ENCODE measurements around the gene RPS27L.
"Not testable (repeated sequence)": the region's sequence is repeated elsewhere in the genome, so short reads cannot be mapped to it uniquely, and the experiment has no call there.

RPS27L gene

DNA sequence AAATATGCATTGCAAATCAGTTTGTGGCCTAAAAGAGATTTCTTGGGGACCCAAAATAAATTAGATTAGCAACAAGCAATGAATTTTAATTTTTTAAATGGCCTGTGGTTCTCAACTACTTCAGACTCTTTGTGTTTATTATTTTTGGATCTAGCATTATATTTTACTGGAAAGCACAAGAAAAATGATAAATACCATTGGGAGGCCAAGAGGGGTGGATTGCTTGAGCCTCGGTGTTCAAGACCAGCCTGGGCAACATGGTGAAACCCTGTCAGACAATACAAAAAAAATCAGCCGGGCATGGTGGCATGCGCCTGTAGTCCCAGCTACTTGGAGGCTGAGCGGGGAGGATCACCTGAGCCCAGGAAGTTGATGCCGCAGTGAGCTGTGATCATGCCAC lies 22.0 kb downstream of the RPS27L start:
- DNase-seq = no peak

DNA sequence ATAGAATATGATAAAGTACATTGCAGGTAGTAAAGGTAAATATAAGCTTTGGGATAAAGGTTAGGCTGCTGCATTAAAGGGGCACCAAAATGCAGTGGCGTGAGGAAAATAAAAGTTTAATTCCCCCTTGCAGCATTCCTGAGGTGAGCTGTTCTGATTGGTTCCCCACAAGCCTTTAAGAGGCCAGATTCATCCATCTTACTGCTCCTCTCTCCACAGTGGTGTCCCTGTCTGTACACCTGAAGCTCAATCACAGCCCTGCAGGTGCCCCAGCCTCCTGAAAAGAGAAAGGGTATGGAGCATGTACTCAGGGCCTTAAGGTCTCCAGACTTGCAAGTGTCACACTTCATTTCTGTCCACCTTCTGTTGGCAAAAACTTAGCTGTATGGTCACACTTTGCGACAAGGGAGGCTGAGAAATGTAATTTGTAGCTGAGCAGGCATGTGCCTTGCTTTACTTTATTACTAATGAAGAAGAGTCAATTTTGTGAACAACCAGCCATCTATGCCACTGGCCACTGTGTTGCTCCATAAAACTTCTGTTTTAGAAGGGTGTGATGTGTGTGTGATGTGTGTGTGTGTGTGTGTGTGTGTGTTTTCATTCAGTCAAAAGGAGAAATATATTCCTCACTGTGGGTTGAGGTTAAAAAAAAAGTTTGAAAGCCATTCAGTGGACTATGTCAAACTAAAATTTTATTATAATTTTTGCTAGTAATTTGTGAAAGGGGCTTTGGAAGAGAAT lies 22.9 kb downstream of the RPS27L start:
- no peak for DNase-seq

DNA sequence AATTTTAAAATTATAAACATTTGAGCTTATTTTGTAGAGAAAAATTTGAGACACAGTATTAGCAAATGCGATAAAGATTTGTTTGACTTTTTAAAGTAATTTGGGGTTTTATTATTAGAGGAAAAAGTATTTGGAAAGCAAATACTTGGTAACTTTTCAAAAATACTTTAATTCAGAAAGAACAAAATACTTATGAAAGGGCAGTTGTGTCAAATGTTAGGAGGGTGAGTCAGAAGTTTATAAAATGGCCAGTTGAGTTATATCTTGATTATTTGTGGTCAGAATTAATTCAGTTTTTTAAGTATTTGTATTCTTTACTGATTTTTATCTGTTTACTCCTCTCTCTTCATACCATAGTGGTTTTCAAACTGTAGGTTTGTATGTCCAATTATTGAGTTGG lies 23.5 kb downstream of the RPS27L start:
- no peak for DNase-seq

DNA sequence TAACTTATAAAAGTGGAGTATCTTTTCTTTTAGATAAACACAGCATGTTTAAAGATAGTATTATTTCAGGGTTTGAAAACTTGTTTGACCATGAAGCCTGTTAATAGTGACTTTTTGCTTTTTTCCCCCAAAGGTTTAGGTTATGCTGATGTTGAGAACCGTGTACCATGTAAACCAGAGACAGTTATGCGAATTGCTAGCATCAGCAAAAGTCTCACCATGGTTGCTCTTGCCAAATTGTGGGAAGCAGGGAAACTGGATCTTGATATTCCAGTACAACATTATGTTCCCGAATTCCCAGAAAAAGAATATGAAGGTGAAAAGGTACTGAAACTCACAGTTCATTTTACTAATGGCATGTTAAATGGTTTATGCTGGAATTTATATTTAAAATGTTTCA lies 30.6 kb downstream of the RPS27L start:
- no peak for DNase-seq

DNA sequence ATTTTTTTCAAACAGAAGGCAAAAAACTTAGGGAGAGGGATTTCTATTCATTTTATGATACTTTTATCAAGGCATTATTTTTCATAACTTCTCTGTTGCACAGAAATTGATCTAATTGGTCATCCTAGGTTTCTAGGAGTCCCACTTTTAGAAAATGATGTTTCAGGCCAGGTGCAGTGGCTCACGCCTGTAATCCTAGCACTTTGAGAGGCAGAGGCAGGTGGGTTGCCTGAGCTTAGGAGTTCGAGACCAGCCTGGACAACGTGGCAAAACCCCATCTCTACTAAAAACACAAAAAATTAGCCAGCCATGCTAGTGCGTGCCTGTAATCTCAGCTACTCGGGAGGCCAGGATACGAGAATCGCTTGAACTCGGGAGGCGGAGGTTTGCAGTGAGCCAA lies 32.8 kb downstream of the RPS27L start:
- no peak for DNase-seq

DNA sequence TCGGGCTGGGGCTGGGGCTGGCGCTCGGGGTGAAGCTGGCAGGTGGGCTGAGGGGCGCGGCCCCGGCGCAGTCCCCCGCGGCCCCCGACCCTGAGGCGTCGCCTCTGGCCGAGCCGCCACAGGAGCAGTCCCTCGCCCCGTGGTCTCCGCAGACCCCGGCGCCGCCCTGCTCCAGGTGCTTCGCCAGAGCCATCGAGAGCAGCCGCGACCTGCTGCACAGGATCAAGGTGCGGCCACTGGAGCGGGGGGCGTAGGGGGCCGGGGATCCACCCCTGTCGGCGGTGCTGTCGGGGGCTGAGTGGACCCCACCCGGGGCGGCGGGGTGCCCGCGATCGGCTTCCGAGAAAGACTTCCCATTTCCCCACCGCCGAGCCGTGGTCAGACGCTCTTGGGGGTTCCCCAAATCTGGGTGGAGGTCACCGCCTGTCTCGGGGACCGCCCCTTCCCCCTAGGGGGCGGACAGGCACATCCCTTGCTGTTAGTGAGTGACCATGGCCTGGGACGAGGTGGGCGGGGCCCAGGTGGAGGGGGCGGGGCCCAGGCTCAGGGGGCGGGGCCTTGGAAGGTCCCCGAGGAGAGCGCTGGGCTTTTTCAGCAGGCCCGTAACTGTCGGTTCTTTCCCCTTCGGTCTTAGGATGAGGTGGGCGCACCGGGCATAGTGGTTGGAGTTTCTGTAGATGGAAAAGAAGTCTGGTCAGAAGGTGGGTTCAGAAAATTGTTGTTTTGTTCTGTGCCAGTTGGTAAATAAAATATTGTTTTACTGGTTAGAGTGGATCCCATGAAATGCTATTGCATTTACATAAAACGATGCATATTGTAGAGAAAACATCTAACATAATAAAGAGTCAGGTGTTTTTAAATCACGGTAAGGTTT lies 35.0 kb downstream of the RPS27L start:
- peak; percentile 57 to 73 (median 67) for DNase-seq

DNA sequence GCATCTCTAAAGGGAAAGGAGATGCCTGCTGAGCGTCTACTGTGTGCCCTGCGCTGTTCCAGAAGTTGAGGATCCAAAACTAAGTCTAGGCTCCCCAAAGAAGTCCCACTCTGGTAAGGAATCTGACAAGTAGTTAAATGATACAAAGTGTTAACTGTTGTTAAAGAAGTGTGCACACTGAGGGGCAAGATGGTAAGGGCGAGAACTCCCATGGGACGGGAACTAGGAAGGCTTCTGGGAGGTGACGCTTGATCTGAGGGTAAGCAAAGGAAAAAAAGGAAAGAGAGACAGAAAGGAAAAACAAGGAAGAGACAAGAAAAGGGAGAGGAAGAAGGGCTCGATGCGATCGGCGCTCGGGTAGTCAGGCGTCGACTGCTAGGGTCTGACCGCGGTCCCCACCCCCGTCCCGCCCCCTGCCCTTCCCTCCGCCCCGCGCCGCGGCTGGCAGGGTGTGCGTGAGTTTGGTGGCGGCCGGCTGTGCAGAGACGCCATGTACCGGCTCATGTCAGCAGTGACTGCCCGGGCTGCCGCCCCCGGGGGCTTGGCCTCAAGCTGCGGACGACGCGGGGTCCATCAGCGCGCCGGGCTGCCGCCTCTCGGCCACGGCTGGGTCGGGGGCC lies 35.8 kb downstream of the RPS27L start, which contains the start of gene LACTB:
Gene LACTB, plus strand, starts transcription at position 480 of the 620 bp plus-strand sequence. Its CDS starts 11 bp downstream, at position 491.
- peak; percentile 60 to 92 (median 70) for DNase-seq

DNA sequence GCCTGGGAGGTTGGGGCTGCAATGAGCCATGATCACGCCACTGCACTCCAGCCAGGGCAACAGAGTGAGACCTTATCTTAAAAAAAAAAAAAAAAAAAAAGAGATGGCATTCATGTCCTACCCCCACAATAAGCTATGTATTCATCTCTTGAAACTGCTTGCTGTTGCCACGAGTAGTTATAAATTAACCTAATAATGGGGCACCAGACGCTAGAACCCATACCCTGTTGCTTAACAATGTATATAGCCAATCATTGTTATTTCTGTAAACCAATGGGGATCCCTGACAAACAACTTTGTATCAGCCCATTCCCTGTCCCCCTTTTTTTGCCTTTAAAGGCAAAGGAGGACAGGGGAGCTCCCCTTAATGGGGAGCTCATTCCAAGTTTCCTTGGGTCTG lies 38.4 kb downstream of the RPS27L start:
- no peak for DNase-seq

DNA sequence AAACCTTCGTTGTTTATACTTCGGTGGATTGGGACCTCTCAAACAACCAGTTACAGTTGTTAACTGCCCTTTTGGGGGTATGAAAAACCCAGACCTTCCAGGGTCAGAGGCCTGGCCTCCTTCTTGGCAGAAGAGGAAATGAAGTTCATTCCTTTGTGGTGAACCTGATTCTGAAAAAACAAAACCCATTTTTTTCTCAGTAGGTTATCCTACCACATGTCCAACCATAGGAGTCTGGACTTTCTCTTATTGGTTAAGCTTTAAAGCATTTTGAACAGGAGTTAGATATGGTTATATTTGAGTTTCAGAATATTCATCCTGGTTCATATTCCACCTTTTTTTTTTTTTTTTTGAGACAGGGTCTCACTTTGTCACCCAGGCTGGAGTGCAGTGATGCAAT lies 42.8 kb downstream of the RPS27L start:
- DNase-seq = no peak

DNA sequence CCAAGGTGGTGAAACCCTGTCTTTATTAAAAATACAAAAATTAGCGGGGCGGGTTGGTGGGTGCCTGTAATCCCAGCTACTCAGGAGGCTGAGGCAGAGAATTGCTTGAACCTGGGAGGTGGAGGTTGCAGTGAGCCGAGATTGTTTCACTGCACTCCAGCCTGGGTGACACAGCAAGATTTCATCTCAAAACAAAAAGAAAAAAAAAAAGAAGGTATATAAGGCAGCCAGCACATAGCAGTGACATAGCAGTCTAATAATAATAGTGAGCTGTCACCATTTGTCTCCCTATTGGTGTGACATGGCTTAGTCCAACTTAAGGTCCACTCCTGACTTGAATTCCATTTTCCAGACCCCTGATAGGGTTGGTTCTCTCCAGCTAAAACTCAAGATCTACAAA lies 44.4 kb downstream of the RPS27L start:
- no peak for DNase-seq

DNA sequence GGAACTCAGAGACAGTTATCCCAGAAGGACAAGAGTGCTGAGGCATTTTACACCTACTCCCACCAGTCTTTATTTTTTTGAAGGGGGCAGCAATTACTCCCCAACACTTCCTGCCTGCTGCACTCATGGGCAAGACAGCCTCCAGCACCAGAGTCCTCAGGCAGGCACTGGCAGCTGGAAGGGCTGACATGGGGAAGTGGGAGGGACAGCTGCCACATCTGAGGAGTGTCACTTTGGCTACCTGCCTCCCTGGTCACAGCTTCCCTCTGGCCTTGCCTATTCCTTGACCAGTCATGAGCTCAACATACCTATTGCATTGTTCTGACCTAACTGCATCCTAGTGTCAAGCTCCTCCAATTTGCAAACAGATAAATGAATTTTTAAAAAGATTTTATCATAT lies 45.8 kb downstream of the RPS27L start:
- no peak for DNase-seq

DNA sequence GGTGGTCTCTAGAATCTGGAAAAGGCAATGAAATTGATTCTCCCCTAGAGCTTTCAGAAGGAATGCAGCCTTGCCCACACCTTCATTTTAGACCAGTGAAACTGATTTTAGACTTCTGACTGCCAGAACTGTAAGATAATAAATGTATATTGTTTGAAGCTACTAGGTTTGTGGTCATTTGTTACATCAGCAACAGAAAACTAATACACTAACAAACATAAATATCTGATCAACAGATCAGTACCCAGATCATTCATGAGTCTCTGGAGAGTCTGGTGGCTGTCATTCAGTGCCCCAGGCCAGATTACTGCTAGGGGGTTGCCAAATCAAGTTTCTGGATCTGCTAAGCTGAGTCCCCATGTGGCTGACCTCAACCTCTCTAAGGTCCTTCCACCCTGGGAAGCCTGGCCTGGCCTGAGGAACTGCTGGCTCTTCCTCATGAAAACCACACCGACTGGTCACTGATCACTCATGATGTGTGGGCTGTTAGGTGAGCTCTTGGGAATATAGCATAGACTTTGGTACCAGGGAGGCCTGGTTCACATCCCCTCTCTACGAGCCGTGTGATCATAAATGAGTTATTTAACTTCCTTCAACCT lies 46.8 kb downstream of the RPS27L start:
- no peak for DNase-seq

DNA sequence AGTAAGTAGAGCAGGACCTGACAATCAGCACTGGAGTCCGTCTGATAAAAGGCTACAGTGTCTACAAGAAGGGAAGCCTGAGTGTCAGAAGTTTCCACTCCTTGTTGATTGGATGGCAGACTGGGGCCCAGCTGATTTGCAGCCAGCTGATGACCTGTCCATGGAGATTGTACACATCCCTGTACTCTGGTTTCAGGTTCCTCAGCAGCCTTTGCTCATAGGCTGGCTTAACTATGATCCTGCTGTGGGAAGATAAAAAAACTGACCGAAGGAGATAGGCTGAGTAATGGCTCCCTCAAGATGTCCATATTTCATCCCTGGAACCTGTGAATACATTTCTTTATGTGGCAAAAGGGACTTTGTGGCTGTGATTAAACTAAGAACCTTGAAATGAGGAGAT lies 47.4 kb downstream of the RPS27L start:
- DNase-seq = no peak

DNA sequence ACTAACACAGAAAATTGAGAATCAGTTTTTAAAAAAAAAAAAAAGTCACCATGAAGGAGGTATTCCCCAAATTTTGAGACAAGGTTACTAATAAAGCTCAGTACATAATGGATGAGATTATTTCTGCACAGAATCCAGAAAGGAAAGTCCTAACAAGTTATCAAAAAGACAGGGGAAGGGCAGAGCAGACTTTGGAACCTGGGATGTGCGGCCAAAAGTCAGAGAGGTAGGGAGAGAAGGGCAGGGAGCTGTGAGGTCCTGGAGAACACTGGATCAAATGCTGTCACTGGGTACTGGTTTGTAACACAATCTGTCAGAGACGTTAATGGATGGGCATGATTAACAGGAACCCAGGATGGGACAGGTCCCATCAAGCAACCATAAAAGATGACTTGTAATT lies 47.8 kb downstream of the RPS27L start:
- no peak for DNase-seq

DNA sequence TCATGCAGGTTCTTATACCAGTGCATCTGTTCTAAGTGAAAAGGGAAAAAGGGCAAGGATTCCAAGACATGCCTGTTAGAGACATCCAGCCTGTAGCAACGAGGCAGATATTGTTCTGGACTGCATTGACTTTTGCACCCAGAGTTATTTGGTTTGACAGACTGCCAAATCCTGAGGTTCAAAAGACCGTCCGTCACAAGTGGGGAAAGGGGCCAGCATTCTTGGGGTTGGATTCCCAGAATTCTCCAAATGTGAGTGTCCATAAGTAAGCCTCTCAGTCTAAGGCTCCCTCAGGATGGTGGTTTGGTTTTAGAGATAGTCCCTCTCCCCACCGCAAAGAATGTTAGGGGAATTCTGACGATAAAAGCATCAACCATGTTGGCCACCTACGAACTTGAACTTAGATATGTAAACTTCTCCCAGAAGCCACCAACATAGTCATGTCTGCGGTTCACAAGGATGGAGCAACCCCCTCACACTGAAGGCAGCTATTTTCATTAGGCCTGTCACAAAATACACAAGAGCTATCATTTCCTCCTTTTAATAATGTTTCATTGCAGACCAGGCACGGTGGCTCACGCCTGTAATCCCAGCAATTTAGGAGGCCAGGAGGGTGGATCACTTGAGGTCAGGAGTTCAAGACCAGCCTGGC lies 49.3 kb downstream of the RPS27L start:
- no peak for DNase-seq

DNA sequence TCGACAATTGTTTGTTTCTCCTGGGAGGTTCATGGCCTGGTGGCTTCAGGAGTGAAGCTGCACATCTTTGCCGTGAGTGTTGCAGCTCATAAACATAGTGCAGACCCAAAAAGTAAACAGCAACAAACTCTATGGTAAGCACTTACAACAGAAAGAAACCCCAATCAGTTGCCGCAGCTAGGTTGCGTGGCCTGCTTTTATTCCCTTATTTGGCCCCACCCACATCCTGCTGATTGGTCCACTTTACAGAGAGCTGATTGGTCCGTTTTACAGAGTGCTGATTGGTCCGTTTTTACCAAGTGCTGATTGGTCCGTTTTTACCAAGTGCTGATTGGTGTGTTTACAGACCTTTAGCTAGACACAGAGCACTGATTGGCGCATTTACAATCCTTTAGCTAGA lies 51.9 kb downstream of the RPS27L start:
- DNase-seq = not testable (repeated sequence)

DNA sequence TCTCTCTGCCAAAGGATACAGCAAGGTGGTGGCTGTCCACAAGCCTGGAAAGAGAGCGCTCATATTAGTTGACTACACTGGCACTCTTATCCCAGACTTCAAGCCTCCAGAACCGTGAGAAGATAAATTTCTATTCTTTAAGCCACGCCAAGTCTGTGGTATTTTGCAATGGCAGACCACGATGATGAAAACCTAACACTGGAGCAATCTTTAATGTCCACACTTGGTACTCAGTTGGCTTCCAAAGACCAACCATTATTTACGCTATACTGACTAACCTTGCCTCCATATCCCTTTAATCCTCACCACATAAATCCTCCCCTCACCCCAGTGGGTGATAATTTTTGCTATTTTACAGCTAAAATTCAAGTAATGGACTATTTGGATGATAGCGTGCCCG lies 52.5 kb downstream of the RPS27L start:
- no peak for DNase-seq

DNA sequence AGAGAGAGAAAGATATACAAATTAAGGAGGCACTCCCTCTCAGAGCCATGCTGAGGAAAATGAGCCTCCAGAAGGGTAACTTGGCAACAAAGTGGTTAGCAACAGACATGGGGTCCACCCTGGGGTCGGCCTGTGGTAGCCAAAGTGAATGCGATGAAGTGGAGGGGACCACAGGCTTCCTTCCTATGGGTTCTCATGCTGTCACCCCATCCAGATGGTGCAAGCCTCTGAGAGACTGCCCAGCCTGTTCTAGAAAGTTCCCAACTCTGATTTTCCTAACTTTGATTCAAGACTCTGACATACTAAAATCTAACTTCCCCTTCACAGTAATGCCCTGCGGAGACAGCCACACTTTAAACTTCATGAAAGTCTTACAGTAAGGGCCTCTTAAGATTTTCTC lies 53.9 kb downstream of the RPS27L start:
- no peak for DNase-seq

DNA sequence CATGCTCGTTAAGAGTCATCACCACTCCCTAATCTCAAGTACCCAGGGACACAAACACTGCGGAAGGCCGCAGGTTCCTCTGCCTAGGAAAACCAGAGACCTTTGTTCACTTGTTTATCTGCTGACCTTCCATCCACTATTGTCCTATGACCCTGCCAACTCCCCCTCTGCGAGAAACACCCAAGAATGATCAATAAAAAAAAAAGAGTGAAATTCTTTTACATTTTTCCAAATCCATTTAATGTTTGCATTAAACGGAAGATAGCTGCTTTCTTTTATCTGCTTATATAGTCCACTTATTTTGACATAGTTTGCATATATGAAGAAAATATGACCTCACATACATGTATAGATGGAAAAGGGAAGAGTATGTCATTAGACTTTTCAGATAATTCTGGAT lies 57.7 kb downstream of the RPS27L start:
- DNase-seq = not testable (repeated sequence)

DNA sequence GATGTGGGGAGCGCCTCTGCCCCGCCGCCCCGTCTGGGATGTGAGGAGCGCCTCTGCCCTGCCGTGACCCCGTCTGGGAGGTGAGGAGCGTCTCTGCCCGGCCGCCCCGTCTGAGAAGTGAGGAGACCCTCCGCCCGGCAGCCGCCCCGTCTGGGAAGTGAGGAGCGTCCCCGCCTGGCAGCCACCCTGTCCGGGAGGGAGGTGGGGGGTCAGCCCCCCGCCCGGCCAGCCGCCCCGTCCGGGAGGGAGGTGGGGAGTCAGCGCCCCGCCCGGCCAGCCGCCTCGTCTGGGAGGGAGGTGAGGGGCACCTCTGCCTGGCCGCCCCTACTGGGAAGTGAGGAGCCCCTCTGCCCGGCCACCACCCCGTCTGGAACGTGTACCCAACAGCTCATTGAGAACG lies 58.4 kb downstream of the RPS27L start:
- not testable (repeated sequence) for DNase-seq

Data from T-helper 2 cell (primary cell).